Measurements from ENCODE around the gene OR1F1.

DNA sequence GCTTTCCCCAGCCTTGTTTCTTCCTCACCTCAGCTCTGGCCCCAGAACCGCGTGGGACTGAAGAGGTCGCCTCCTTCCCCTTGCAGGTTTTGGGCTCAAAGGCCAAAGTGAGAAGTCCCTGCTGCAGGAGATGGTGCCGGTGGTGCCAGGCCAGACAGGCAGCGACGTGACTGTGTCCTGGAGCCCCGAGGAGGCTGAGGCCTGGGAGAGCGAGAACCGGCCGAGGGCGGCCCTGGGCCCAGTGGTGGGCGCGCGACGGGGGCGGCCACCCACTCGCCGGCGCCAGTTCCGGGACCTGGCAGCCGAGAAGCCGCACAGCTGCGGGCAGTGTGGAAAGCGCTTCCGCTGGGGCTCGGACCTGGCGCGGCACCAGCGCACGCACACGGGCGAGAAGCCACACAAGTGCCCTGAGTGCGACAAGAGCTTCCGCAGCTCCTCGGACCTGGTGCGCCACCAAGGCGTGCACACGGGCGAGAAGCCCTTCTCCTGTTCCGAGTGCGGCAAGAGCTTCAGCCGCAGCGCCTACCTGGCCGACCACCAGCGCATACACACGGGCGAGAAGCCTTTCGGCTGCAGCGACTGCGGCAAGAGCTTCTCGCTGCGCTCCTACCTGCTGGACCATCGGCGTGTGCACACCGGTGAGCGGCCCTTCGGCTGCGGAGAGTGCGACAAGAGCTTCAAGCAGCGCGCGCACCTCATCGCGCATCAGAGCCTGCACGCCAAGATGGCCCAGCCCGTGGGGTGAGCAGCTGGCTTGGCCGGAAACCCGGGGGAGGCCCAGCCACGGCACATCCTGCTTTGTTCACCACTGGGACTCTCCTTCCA, 47.2 kb upstream of the OR1F1 start:
- TF ChIP-seq, protein P1, sequence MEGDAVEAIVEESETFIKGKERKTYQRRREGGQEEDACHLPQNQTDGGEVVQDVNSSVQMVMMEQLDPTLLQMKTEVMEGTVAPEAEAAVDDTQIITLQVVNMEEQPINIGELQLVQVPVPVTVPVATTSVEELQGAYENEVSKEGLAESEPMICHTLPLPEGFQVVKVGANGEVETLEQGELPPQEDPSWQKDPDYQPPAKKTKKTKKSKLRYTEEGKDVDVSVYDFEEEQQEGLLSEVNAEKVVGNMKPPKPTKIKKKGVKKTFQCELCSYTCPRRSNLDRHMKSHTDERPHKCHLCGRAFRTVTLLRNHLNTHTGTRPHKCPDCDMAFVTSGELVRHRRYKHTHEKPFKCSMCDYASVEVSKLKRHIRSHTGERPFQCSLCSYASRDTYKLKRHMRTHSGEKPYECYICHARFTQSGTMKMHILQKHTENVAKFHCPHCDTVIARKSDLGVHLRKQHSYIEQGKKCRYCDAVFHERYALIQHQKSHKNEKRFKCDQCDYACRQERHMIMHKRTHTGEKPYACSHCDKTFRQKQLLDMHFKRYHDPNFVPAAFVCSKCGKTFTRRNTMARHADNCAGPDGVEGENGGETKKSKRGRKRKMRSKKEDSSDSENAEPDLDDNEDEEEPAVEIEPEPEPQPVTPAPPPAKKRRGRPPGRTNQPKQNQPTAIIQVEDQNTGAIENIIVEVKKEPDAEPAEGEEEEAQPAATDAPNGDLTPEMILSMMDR (IDR thresholded peaks at IDR 0.05) = no peak
- no peak for TF ChIP-seq EP300 (IDR thresholded peaks at IDR 0.05)

All from esophagus muscularis mucosa (tissue), 3 donors.